Endothelial cell of umbilical vein (primary cell): ENCODE results near the gene HAPLN2.

Experiments
- CTCF ChIP-seq, 2 donors: IDR thresholded peaks; 1 replicate in 1 of 2; 2 replicates in 1 of 2; pipeline ENCODE4 v1.5.1; 2011; ENCODE audit warnings: low read length in 2 of 2, mild to moderate bottlenecking in 2 of 2, moderate library complexity in 2 of 2, control low read depth in 1 of 2, inconsistent platforms in 1 of 2, low read depth in 1 of 2; ENCODE audit not compliant: insufficient read depth in 1 of 2; ENCODE audit errors: extremely low read depth in 1 of 2
- EZH2 ChIP-seq: IDR thresholded peaks from 2 replicates; pipeline ENCODE4 v1.6.1; 2012; ENCODE audit warnings: borderline replicate concordance, low read depth, mild to moderate bottlenecking, moderate library complexity, low read length, inconsistent platforms; ENCODE audit not compliant: severe bottlenecking
- FOS ChIP-seq: IDR thresholded peaks from 2 replicates; pipeline ENCODE4 v1.6.1; 2011; ENCODE audit warnings: mild to moderate bottlenecking, low read length, moderate library complexity, borderline replicate concordance; ENCODE audit not compliant: insufficient read depth
- POLR2A ChIP-seq: IDR thresholded peaks from 2 replicates; pipeline ENCODE4 v1.6.1; 2012; ENCODE audit warnings: low read depth, mild to moderate bottlenecking, control low read depth, low read length

DNA sequence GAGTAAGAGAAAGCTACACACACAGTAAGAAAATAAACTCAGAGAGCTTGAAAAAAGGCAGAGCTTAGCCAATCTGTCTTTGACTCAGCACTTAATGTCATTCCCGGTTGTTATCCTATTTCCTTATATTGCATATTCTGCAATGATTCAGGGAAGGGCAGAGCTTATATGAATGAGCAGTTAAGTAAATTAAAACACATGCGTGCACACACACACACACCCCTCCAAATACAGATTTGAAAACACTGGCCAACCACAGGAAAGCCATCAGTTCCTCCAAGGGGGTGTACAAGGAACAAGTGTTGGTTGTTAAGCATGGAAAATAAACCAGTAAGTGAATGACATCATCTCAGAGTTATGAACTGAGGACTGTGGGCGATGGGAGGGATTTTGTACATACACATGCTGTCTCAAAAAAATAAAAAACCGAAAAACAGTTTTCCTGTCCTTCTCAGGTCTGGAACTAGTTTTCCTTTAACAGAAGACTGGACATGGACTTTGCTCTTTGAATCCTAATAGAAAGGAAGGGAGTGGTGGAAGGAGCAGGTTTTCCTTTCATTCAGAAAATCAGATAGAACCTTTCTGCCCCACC lies 47.9 kb upstream of the HAPLN2 start:
- TF ChIP-seq POLR2A (no peak), EZH2 (no peak), CTCF (IDR thresholded peaks at IDR 0.05; ENCODE audit: extremely low read depth in 1 of 2, insufficient read depth in 1 of 2, low read depth in 1 of 2, low read length in 2 of 2) (no peak), FOS (peak; percentile 11)
